Fibroblast of the aortic adventitia (primary cell): ENCODE measurements around the gene PTPRF. TPM values are rescaled to one million over a fixed set of nuclear protein-coding genes. Genes with fewer than 3 reads are reported as not detected.

Source experiments
- DNase-seq: peaks from one replicate; pipeline ENCODE4 v3.0.0-alpha.2; 2010; ENCODE audit warnings: low read depth
- H3K4me3 ChIP-seq: 2 replicates; pipeline ENCODE4 v1.5.1; 2011; ENCODE audit warnings: low read depth, mild to moderate bottlenecking, control low read depth, low read length, moderate library complexity
- total RNA-seq: library from RNA; depleted of rRNA; stranded (reverse); fragments of >200 nt; gene quantifications from 2 replicates; pipeline ENCODE4 v1.2.3, GENCODE V29; 2012; ENCODE audit warnings: low replicate concordance
- TF ChIP-seq, protein P1 (sequence below): IDR thresholded peaks from 2 replicates; pipeline ENCODE4 v1.5.1; 2011; ENCODE audit warnings: mild to moderate bottlenecking, low read length, control low read depth, inconsistent platforms; ENCODE audit not compliant: insufficient read depth

Gene PTPRF
- total RNA-seq, 1 donor, result 18.2 TPM

DNA sequence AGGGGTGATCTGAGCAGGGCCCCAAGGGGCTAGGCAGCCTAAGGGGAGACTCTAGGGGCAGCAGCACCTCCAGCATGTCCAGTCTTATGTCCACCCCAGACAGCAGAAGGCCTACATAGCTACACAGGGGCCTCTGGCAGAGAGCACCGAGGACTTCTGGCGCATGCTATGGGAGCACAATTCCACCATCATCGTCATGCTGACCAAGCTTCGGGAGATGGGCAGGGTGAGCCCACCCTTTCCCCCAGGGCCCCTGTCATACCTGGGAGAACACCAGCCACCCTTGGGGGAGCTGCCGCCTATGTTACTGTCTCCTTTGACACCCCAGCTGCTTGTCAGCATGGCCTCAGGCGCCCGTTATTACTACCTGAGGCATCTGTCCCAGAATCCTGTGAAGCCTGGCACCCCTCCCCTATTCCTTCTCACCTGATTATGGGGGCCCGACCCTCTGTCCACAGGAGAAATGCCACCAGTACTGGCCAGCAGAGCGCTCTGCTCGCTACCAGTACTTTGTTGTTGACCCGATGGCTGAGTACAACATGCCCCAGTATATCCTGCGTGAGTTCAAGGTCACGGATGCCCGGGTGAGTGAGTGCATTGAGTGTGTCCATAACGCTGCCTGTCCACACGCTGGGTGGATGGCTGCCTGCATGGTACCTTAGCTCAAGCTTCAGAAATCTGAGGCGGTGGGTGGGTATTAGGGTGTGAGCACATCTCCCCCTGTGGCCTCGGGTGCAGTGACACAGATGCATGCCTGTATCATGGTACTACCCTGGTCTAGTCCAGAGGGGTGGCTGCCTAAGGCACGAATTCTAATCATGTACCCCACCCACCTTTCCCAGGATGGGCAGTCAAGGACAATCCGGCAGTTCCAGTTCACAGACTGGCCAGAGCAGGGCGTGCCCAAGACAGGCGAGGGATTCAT is 89.6 kb downstream of the PTPRF start:
- H3K4me3 ChIP-seq, result no peak overlapping the region
- TF ChIP-seq, protein P1, sequence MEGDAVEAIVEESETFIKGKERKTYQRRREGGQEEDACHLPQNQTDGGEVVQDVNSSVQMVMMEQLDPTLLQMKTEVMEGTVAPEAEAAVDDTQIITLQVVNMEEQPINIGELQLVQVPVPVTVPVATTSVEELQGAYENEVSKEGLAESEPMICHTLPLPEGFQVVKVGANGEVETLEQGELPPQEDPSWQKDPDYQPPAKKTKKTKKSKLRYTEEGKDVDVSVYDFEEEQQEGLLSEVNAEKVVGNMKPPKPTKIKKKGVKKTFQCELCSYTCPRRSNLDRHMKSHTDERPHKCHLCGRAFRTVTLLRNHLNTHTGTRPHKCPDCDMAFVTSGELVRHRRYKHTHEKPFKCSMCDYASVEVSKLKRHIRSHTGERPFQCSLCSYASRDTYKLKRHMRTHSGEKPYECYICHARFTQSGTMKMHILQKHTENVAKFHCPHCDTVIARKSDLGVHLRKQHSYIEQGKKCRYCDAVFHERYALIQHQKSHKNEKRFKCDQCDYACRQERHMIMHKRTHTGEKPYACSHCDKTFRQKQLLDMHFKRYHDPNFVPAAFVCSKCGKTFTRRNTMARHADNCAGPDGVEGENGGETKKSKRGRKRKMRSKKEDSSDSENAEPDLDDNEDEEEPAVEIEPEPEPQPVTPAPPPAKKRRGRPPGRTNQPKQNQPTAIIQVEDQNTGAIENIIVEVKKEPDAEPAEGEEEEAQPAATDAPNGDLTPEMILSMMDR, result no peak
- DNase-seq, result no peak

DNA sequence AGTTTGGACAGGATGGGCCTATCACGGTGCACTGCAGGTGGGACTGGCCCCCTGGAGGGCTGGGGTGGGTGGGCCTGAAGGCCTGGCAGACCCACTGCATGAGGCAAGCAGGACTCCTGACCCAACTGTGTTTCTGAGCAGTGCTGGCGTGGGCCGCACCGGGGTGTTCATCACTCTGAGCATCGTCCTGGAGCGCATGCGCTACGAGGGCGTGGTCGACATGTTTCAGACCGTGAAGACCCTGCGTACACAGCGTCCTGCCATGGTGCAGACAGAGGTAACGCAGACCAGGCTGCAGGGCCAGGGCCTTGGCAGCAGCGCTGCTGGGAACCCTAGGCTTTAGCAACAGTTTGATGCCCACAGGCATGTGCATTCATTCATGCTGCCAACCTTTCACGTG is 90.3 kb downstream of the PTPRF start:
- DNase-seq, result no peak

DNA sequence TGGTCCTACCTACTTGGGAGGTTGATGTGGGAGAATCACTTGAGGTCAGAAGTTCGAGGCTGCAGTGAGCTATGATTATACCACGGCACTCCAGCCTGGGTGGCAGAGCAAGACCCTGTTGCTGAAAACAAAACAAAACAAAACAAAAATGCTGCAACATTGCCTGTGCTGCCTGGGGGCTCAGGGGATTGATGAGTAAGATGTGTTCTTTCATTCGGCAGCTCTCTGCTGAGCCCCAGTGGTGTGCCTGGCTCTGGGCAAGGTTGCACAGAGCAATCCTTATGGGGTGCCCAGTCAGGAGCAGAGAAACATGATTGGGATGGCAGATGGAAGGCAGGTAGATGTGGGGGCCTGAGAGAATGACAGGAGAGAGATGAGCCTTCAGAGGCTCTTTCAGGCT is 90.7 kb downstream of the PTPRF start:
- DNase-seq, result no peak
- H3K4me3 ChIP-seq, result no peak overlapping the region
- TF ChIP-seq, protein P1, result no peak

More for the DNA sequence above, 90.3 kb downstream of the PTPRF start:
- H3K4me3 ChIP-seq, result no peak overlapping the region
- TF ChIP-seq, protein P1, result no peak

DNA sequence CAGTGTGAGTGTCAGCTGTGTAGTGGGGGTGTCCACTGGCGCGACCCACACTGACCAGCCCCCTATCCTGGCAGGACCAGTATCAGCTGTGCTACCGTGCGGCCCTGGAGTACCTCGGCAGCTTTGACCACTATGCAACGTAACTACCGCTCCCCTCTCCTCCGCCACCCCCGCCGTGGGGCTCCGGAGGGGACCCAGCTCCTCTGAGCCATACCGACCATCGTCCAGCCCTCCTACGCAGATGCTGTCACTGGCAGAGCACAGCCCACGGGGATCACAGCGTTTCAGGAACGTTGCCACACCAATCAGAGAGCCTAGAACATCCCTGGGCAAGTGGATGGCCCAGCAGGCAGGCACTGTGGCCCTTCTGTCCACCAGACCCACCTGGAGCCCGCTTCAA is 91.2 kb downstream of the PTPRF start:
- DNase-seq, result no peak
- TF ChIP-seq, protein P1, result no peak
- no peak overlapping the region for H3K4me3 ChIP-seq

DNA sequence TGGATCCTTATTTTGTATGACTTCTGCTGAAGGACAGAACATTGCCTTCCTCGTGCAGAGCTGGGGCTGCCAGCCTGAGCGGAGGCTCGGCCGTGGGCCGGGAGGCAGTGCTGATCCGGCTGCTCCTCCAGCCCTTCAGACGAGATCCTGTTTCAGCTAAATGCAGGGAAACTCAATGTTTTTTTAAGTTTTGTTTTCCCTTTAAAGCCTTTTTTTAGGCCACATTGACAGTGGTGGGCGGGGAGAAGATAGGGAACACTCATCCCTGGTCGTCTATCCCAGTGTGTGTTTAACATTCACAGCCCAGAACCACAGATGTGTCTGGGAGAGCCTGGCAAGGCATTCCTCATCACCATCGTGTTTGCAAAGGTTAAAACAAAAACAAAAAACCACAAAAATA is 91.8 kb downstream of the PTPRF start:
- no peak overlapping the region for H3K4me3 ChIP-seq
- TF ChIP-seq, protein P1, result no peak
- no peak for DNase-seq

DNA sequence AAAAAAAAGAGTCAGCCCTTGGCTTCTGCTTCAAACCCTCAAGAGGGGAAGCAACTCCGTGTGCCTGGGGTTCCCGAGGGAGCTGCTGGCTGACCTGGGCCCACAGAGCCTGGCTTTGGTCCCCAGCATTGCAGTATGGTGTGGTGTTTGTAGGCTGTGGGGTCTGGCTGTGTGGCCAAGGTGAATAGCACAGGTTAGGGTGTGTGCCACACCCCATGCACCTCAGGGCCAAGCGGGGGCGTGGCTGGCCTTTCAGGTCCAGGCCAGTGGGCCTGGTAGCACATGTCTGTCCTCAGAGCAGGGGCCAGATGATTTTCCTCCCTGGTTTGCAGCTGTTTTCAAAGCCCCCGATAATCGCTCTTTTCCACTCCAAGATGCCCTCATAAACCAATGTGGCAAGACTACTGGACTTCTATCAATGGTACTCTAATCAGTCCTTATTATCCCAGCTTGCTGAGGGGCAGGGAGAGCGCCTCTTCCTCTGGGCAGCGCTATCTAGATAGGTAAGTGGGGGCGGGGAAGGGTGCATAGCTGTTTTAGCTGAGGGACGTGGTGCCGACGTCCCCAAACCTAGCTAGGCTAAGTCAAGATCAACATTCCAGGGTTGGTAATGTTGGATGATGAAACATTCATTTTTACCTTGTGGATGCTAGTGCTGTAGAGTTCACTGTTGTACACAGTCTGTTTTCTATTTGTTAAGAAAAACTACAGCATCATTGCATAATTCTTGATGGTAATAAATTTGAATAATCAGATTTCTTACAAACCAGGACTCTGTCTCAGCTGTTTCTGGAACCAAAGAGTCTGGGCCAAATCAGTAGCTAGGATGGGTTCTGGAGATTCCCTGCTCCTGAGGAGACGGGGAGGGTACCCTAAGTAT is 92.5 kb downstream of the PTPRF start:
- TF ChIP-seq, protein P1, result no peak
- H3K4me3 ChIP-seq, result no peak overlapping the region
- DNase-seq, result no peak
